Measurements from ENCODE around the gene HDHD3.
A peak's percentile ranks its signal among the peaks of the same experiment; 100 is the strongest.

Gene HDHD3, protein sequence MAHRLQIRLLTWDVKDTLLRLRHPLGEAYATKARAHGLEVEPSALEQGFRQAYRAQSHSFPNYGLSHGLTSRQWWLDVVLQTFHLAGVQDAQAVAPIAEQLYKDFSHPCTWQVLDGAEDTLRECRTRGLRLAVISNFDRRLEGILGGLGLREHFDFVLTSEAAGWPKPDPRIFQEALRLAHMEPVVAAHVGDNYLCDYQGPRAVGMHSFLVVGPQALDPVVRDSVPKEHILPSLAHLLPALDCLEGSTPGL
- long read RNA-seq = 0 reads

DNA sequence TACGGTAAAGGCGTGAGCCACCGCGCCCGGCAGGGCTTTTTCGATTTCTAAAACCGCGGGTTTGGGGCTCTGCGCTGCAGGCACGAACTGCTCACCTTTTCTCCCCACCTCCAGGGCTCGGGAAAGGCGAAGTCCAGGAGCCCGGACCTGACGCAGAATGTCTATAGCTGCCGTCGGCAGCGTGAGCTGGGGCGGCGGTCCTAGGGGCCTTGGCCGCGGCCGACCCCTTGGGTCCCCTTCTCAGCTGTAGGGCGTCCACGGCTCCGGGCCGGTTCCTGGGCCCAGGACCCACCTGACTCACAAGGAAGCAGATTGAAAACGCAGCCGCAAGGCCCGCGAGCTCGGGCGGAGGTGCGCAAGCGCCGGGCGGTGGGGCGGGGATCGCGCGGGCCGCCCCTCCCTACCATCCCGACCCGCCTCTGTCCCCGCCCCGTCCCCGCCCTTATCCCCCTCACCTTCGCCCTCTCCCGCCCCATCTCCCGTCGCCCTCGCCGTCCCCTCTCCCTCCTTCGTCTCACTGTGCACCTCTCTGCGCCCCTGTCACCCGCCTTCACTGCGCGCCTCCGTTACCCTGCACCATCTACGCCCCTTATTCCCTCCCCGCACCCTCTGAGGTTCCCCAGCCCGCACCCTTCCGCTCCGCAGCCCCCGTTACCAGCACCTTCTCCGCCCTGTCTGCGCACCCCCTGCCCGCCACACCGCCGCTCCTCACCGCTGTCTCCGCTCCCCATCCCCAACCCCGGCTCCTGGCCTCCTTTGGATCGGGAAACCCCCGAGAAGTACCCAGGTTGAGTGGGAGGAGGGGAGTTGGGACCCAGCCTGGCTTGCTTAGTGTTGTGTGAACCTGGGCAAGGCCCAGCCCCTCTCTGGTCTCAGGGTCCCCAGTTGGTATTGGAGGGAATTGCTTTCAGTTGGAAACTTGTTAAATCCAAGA, at the start of gene HDHD3:
TSS of gene HDHD3 (minus strand) at position 353 of the 934 bp plus-strand sequence. CDS start 2,632 bp downstream, outside the sequence.
- no peaks in the 10 kb centered on the region for H3K27me3 ChIP-seq (ENCODE audit: insufficient read depth, poor library complexity, severe bottlenecking)
- peak within 1 kb of the TSS; percentile 72 for H3K4me3 ChIP-seq (replicated peaks; ENCODE audit: insufficient read depth, low read length)
- TF ChIP-seq POLR2AphosphoS5 (IDR thresholded peaks at IDR 0.05; ENCODE audit: low read depth) (peak; percentile 53; the same call in 1 of the 2 replicates), SPI1 (IDR thresholded peaks at IDR 0.05; ENCODE audit: borderline replicate concordance, low read depth) (no peak), GABPA (IDR thresholded peaks at IDR 0.05; ENCODE audit: low read depth) (no peak)
- peak within 1 kb of the TSS; percentile 51 for H3K27ac ChIP-seq (replicated peaks)
- DNase-seq (ENCODE audit: low read depth in 1 of 2, low spot score in 1 of 2) = peak; percentile 58 to 70

DNA sequence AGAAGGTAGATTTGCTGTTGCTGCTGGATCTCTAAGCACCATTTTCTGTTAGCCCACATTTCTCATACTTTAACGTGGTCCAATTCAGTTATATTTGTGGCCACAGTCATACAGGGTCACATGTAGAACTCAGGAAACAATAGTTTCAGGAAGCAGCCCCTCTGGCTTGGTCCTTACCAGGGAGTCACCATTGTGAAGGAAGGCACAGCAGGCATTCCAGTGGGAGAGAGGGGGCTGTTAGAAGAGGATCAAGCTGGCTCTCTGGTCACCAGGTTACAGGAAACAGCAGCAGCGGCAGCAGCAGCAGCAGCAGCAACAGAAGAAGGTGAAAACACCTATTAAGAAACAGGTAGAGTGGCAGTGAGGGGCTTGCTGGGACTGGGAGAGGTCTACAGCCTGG, 48.3 kb upstream of the HDHD3 start:
- TF ChIP-seq, protein P1, sequence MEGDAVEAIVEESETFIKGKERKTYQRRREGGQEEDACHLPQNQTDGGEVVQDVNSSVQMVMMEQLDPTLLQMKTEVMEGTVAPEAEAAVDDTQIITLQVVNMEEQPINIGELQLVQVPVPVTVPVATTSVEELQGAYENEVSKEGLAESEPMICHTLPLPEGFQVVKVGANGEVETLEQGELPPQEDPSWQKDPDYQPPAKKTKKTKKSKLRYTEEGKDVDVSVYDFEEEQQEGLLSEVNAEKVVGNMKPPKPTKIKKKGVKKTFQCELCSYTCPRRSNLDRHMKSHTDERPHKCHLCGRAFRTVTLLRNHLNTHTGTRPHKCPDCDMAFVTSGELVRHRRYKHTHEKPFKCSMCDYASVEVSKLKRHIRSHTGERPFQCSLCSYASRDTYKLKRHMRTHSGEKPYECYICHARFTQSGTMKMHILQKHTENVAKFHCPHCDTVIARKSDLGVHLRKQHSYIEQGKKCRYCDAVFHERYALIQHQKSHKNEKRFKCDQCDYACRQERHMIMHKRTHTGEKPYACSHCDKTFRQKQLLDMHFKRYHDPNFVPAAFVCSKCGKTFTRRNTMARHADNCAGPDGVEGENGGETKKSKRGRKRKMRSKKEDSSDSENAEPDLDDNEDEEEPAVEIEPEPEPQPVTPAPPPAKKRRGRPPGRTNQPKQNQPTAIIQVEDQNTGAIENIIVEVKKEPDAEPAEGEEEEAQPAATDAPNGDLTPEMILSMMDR (IDR thresholded peaks at IDR 0.05; ENCODE audit: insufficient read depth, low read length) = no peak
- TF ChIP-seq GABPA (IDR thresholded peaks at IDR 0.05; ENCODE audit: low read depth) = no peak
- TF ChIP-seq POLR2AphosphoS5 (IDR thresholded peaks at IDR 0.05; ENCODE audit: low read depth) = no peak
- TF ChIP-seq, protein P2, sequence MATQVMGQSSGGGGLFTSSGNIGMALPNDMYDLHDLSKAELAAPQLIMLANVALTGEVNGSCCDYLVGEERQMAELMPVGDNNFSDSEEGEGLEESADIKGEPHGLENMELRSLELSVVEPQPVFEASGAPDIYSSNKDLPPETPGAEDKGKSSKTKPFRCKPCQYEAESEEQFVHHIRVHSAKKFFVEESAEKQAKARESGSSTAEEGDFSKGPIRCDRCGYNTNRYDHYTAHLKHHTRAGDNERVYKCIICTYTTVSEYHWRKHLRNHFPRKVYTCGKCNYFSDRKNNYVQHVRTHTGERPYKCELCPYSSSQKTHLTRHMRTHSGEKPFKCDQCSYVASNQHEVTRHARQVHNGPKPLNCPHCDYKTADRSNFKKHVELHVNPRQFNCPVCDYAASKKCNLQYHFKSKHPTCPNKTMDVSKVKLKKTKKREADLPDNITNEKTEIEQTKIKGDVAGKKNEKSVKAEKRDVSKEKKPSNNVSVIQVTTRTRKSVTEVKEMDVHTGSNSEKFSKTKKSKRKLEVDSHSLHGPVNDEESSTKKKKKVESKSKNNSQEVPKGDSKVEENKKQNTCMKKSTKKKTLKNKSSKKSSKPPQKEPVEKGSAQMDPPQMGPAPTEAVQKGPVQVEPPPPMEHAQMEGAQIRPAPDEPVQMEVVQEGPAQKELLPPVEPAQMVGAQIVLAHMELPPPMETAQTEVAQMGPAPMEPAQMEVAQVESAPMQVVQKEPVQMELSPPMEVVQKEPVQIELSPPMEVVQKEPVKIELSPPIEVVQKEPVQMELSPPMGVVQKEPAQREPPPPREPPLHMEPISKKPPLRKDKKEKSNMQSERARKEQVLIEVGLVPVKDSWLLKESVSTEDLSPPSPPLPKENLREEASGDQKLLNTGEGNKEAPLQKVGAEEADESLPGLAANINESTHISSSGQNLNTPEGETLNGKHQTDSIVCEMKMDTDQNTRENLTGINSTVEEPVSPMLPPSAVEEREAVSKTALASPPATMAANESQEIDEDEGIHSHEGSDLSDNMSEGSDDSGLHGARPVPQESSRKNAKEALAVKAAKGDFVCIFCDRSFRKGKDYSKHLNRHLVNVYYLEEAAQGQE (IDR thresholded peaks at IDR 0.05; ENCODE audit: insufficient replicate concordance, low read depth) = no peak
- no peak for TF ChIP-seq SPI1 (IDR thresholded peaks at IDR 0.05; ENCODE audit: borderline replicate concordance, low read depth)
- no peak overlapping the region for H3K27ac ChIP-seq (replicated peaks)
- no peaks in the 10 kb centered on the region for H3K27me3 ChIP-seq (ENCODE audit: insufficient read depth, poor library complexity, severe bottlenecking)
- no peak for DNase-seq (ENCODE audit: low read depth in 1 of 2, low spot score in 1 of 2)
- H3K4me3 ChIP-seq (replicated peaks; ENCODE audit: insufficient read depth, low read length) = no peak overlapping the region

DNA sequence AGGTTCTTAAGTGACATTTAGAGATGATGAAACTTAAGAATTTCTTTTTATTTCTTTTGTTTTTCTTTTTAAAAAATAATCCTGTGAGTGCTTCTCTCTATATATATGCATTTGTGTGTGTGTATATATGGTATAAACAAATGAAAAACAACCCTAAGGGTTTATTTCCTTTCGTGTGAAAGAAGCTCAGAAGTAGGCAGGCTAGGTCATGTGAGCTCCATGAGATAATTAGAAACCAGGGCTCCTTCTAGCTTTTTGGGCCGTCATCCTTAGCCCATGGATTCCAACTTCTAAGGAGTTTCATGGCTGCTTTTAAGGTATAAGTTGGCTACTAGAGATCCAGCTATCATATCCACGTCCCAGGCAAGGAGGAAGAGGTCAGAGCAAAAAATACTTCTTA, 44.9 kb upstream of the HDHD3 start:
- DNase-seq (ENCODE audit: low read depth in 1 of 2, low spot score in 1 of 2) = no peak
- H3K27me3 ChIP-seq (ENCODE audit: insufficient read depth, poor library complexity, severe bottlenecking) = no peaks in the 10 kb centered on the region
- H3K27ac ChIP-seq (replicated peaks) = no peak overlapping the region
- H3K4me3 ChIP-seq (replicated peaks; ENCODE audit: insufficient read depth, low read length) = no peak overlapping the region
- no peak for TF ChIP-seq SPI1 (IDR thresholded peaks at IDR 0.05; ENCODE audit: borderline replicate concordance, low read depth)
- no peak for TF ChIP-seq POLR2AphosphoS5 (IDR thresholded peaks at IDR 0.05; ENCODE audit: low read depth)
- TF ChIP-seq, protein P1 (IDR thresholded peaks at IDR 0.05; ENCODE audit: insufficient read depth, low read length) = no peak

DNA sequence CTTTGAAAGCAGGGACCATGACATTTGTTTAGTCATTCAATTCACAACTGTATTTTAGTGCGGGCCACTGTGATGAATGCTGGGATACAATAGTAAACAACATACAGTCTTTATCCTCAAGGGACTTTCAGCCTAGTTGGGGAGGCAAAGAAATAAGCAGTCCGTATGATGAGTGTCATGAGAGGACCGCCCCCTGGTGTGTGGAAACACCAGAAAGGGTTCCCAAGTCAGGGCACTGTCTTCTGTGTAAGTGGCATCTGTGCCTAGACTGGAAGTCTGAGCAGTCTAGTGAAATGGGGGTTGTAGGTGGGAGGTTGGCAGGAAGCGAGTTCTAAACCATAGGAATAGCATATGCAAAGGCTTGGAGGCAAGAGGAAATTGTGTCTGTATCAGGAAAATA, 40.6 kb upstream of the HDHD3 start:
- H3K4me3 ChIP-seq (replicated peaks; ENCODE audit: insufficient read depth, low read length) = no peak overlapping the region
- H3K27ac ChIP-seq (replicated peaks) = no peak overlapping the region
- no peaks in the 10 kb centered on the region for H3K27me3 ChIP-seq (ENCODE audit: insufficient read depth, poor library complexity, severe bottlenecking)
- peak in 1 of 2 experiments; percentile 58 for DNase-seq (ENCODE audit: low read depth in 1 of 2, low spot score in 1 of 2)
- TF ChIP-seq POLR2AphosphoS5 (IDR thresholded peaks at IDR 0.05; ENCODE audit: low read depth) = no peak
- TF ChIP-seq SPI1 (IDR thresholded peaks at IDR 0.05; ENCODE audit: borderline replicate concordance, low read depth) = no peak

DNA sequence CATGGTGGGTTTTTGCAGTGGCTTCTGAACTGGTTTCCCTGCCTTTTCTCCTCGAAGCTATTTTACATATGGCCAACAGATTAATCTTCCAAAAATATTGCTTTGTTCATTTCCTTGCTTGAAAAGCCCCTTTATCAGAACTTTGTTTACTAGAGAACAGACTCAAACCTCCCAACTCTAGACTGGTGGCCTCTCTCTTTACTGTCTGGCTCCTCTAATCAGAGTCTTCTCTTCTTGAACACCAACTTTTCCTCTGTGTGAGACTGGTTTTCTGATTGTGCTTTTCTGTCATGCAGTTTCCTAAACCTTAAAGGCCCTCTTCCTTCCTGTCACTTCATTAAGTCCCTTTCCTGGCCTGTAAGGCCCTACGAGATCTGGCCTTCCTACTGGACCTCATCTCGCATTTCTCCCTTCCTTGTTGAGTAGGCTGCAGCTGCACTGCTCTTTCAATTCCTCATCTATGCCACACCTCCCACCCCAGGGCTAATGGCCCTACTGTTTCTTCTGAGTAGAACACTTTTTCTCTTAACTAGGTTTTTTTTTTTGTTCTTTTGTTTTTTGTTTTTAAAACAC, 39.4 kb upstream of the HDHD3 start:
- Histone ChIP-seq H3K27me3 (ENCODE audit: insufficient read depth, poor library complexity, severe bottlenecking) (no peaks in the 10 kb centered on the region), H3K27ac (replicated peaks) (no peak overlapping the region)
- peak in 1 of 2 experiments; percentile 16 for DNase-seq (ENCODE audit: low read depth in 1 of 2, low spot score in 1 of 2)

More for the DNA sequence above, 39.4 kb upstream of the HDHD3 start:
- no peak overlapping the region for H3K4me3 ChIP-seq (replicated peaks; ENCODE audit: insufficient read depth, low read length)
- TF ChIP-seq, protein P2 (IDR thresholded peaks at IDR 0.05; ENCODE audit: insufficient replicate concordance, low read depth) = no peak
- TF ChIP-seq, protein P1 (IDR thresholded peaks at IDR 0.05; ENCODE audit: insufficient read depth, low read length) = no peak
- TF ChIP-seq SPI1 (IDR thresholded peaks at IDR 0.05; ENCODE audit: borderline replicate concordance, low read depth) (no peak), GABPA (IDR thresholded peaks at IDR 0.05; ENCODE audit: low read depth) (no peak), POLR2AphosphoS5 (IDR thresholded peaks at IDR 0.05; ENCODE audit: low read depth) (no peak)
